Ectodermal cell (in vitro differentiated cells): ENCODE results near the gene SSH2.
A peak's percentile ranks its signal among the peaks of the same experiment; 100 is the strongest.

Source experiments
- H3K27ac ChIP-seq: 2 replicates; pipeline ENCODE4 v1.7.0; 2013; ENCODE audit warnings: mild to moderate bottlenecking, low read depth, low read length; ENCODE audit not compliant: insufficient read depth, poor library complexity, severe bottlenecking
- H3K27me3 ChIP-seq: 2 replicates; pipeline ENCODE4 v1.7.0; 2013; ENCODE audit warnings: mild to moderate bottlenecking, low read length; ENCODE audit not compliant: insufficient read depth, control insufficient read depth, poor library complexity, severe bottlenecking
- H3K36me3 ChIP-seq: one replicate; pipeline ENCODE4 v1.7.0; 2013; ENCODE audit warnings: low read length; ENCODE audit not compliant: control insufficient read depth, insufficient read depth
- H3K4me1 ChIP-seq: one replicate; pipeline ENCODE4 v1.7.0; 2013; ENCODE audit warnings: low read length; ENCODE audit not compliant: control insufficient read depth, insufficient read depth
- H3K4me3 ChIP-seq: 2 replicates; pipeline ENCODE4 v1.7.0; 2013; ENCODE audit warnings: low read depth, low read length, control low read depth; ENCODE audit not compliant: insufficient read depth
- H3K9me3 ChIP-seq: 2 replicates; pipeline ENCODE4 v1.7.0; 2013; ENCODE audit warnings: mild to moderate bottlenecking, low read length, moderate library complexity; ENCODE audit not compliant: control insufficient read depth
- WGBS, 2 experiments: methylation state at CpG; one replicate each; pipeline ENCODE4 v1.1.7; 2013; ENCODE audit warnings: missing lambda C conversion rate in 2 of 2; 5-methylcytosine and 5-hydroxymethylcytosine counted together

The SSH2 gene

GRCh38 chr17:29697371-29697770, 232.7 kb downstream of the SSH2 start:
- WGBS, 2 experiments: 90 to 100% methylated on average over 2 to 3 of the region's 3 CpGs
- Histone ChIP-seq H3K4me3 (no peak overlapping the region), H3K36me3 (no peaks in the 10 kb centered on the region), H3K27ac (no peak overlapping the region), H3K4me1 (no peaks in the 10 kb centered on the region), H3K27me3 (no peaks in the 10 kb centered on the region), H3K9me3 (no peaks in the 10 kb centered on the region)

- Histone ChIP-seq H3K9me3 (no peaks in the 10 kb centered on the region), H3K4me1 (no peaks in the 10 kb centered on the region), H3K4me3 (no peak overlapping the region), H3K27ac (no peak overlapping the region), H3K27me3 (no peaks in the 10 kb centered on the region), H3K36me3 (no peaks in the 10 kb centered on the region)
- 93 to 96% methylated on average over 3 to 4 of the region's 5 CpGs for WGBS, 2 experiments
These were observed 235.0 kb downstream of the SSH2 start for GRCh38 chr17:29694918-29695563.

GRCh38 chr17:29693751-29694150, 236.3 kb downstream of the SSH2 start:
- no peaks in the 10 kb centered on the region for H3K27me3 ChIP-seq
- H3K4me3 ChIP-seq: no peak overlapping the region
- H3K36me3 ChIP-seq: no peaks in the 10 kb centered on the region
- H3K9me3 ChIP-seq: no peaks in the 10 kb centered on the region
- WGBS, 2 experiments: 94 to 95% methylated on average over 3 of the region's 3 CpGs
- no peak overlapping the region for H3K27ac ChIP-seq
- no peaks in the 10 kb centered on the region for H3K4me1 ChIP-seq

- Histone ChIP-seq H3K9me3 (no peaks in the 10 kb centered on the region), H3K27me3 (no peaks in the 10 kb centered on the region), H3K36me3 (no peaks in the 10 kb centered on the region), H3K27ac (no peak overlapping the region), H3K4me1 (peaks cover 5% of the 10 kb centered on the region), H3K4me3 (no peak overlapping the region)
- WGBS, 2 experiments: 95 to 100% methylated on average over 2 of the region's 2 CpGs
These were observed 242.4 kb downstream of the SSH2 start for GRCh38 chr17:29687596-29687995.

- H3K27ac ChIP-seq: no peak overlapping the region
- 89 to 95% methylated on average over 3 to 4 of the region's 4 CpGs for WGBS, 2 experiments
- H3K36me3 ChIP-seq: no peaks in the 10 kb centered on the region
- H3K4me3 ChIP-seq: no peak overlapping the region
- no peaks in the 10 kb centered on the region for H3K9me3 ChIP-seq
- peaks cover 10% of the 10 kb centered on the region for H3K4me1 ChIP-seq
- no peaks in the 10 kb centered on the region for H3K27me3 ChIP-seq
These were observed 242.9 kb downstream of the SSH2 start for GRCh38 chr17:29686993-29687590.

- Histone ChIP-seq H3K4me3 (no peak overlapping the region), H3K4me1 (peaks cover 10% of the 10 kb centered on the region), H3K27me3 (no peaks in the 10 kb centered on the region), H3K27ac (peak overlapping the region; percentile 82), H3K36me3 (no peaks in the 10 kb centered on the region), H3K9me3 (no peaks in the 10 kb centered on the region)
- 60 to 76% methylated on average over 1 of the region's 1 CpG for WGBS, 2 experiments
These were observed 246.5 kb downstream of the SSH2 start for GRCh38 chr17:29683481-29683880.

- peak overlapping the region; percentile 82 for H3K27ac ChIP-seq
- no peaks in the 10 kb centered on the region for H3K9me3 ChIP-seq
- H3K36me3 ChIP-seq: no peaks in the 10 kb centered on the region
- no peak overlapping the region for H3K4me3 ChIP-seq
- WGBS, 2 experiments: 71 to 87% methylated on average over 3 of the region's 3 CpGs
- peaks cover 10% of the 10 kb centered on the region for H3K4me1 ChIP-seq
- no peaks in the 10 kb centered on the region for H3K27me3 ChIP-seq
These were observed 247.0 kb downstream of the SSH2 start for GRCh38 chr17:29682987-29683386.

- Histone ChIP-seq H3K36me3 (no peaks in the 10 kb centered on the region), H3K4me3 (no peak overlapping the region), H3K4me1 (peaks cover 16% of the 10 kb centered on the region), H3K27ac (no peak overlapping the region), H3K9me3 (no peaks in the 10 kb centered on the region), H3K27me3 (no peaks in the 10 kb centered on the region)
- WGBS, 2 experiments: 90 to 100% methylated on average over 2 of the region's 2 CpGs
These were observed 248.0 kb downstream of the SSH2 start for GRCh38 chr17:29682054-29682453.

- H3K27ac ChIP-seq: no peak overlapping the region
- no peak overlapping the region for H3K4me3 ChIP-seq
- 92 to 94% methylated on average over 1 of the region's 1 CpG for WGBS, 2 experiments
- no peaks in the 10 kb centered on the region for H3K36me3 ChIP-seq
- peaks cover 14% of the 10 kb centered on the region for H3K4me1 ChIP-seq
- no peaks in the 10 kb centered on the region for H3K9me3 ChIP-seq
- no peaks in the 10 kb centered on the region for H3K27me3 ChIP-seq
These were observed 252.2 kb downstream of the SSH2 start for GRCh38 chr17:29677824-29678223.

- H3K27ac ChIP-seq: no peak overlapping the region
- WGBS, 2 experiments: 92 to 93% methylated on average over 3 of the region's 3 CpGs
- no peaks in the 10 kb centered on the region for H3K9me3 ChIP-seq
- H3K4me1 ChIP-seq: peaks cover 9% of the 10 kb centered on the region
- no peaks in the 10 kb centered on the region for H3K36me3 ChIP-seq
- no peak overlapping the region for H3K4me3 ChIP-seq
- H3K27me3 ChIP-seq: no peaks in the 10 kb centered on the region
These were observed 252.7 kb downstream of the SSH2 start for GRCh38 chr17:29677221-29677791.
